Omental fat pad (tissue), 4 donors: ENCODE measurements around the gene XPR1. TPM values are rescaled to one million over a fixed set of nuclear protein-coding genes. Genes with fewer than 3 reads are reported as not detected.
"Not testable (repeated sequence)": the region's sequence is repeated elsewhere in the genome, so short reads cannot be mapped to it uniquely, and the experiment has no call there.

Experiments used
- ATAC-seq: fragments of 150-250 bp; one replicate; pipeline ENCODE4 v1.9.1; 2016; ENCODE audit warnings: mild to moderate bottlenecking, moderate library complexity; ENCODE audit not compliant: low FRiP score
- DNase-seq: peaks from one replicate; pipeline ENCODE4 v3.0.0-alpha.2; 2019; ENCODE audit warnings: low spot score
- CTCF ChIP-seq, 3 donors: fragments of 450-650 bp; IDR thresholded peaks; one replicate each; pipeline ENCODE4 v1.5.1; 2016 to 2017; ENCODE audit warnings: antibody characterized with exemption in 3 of 3, mild to moderate bottlenecking in 3 of 3, moderate library complexity in 2 of 3
- total RNA-seq, 4 donors: library from RNA; depleted of rRNA; stranded (reverse); fragments of >200 nt; gene quantifications; one replicate each; pipeline ENCODE4 v1.1.0, GENCODE V29; 2016

XPR1 gene
- total RNA-seq, 4 donors from 2014 or later, result 18.2 to 24.7 (median 20.0) TPM

- TF ChIP-seq CTCF (IDR thresholded peaks at IDR 0.05), result no peak
- ATAC-seq (no peak), DNase-seq (no peak)
Measured at GRCh38 chr1:180848191-180848590, 216.4 kb downstream of the XPR1 start.

GRCh38 chr1:180849031-180849775 lies 217.4 kb downstream of the XPR1 start:
- TF ChIP-seq CTCF (IDR thresholded peaks at IDR 0.05), result no peak
- no peak for ATAC-seq
- no peak for DNase-seq

- ATAC-seq (no peak), DNase-seq (no peak)
Measured at GRCh38 chr1:180851995-180852887, 220.4 kb downstream of the XPR1 start.

GRCh38 chr1:180854001-180854400 lies 222.2 kb downstream of the XPR1 start:
- DNase-seq (no peak), ATAC-seq (no peak)
- no peak for TF ChIP-seq CTCF (IDR thresholded peaks at IDR 0.05)

More at GRCh38 chr1:180851995-180852887, 220.4 kb downstream of the XPR1 start:
- no peak for TF ChIP-seq CTCF (IDR thresholded peaks at IDR 0.05)

GRCh38 chr1:180854456-180854855 lies 222.6 kb downstream of the XPR1 start:
- DNase-seq (no peak), ATAC-seq (no peak)
- no peak for TF ChIP-seq CTCF (IDR thresholded peaks at IDR 0.05)

- not testable (repeated sequence) for ATAC-seq, DNase-seq
Measured at GRCh38 chr1:180857947-180858725, 226.3 kb downstream of the XPR1 start.

GRCh38 chr1:180859306-180859705 lies 227.5 kb downstream of the XPR1 start:
- DNase-seq (no peak), ATAC-seq (no peak)
- no peak for TF ChIP-seq CTCF (IDR thresholded peaks at IDR 0.05)
